Osteocyte (in vitro differentiated cells): ENCODE data around the gene IKZF3. TPM values are rescaled to one million over a fixed set of nuclear protein-coding genes. Genes with fewer than 3 reads are reported as not detected.

Experiments
- DNase-seq: peaks from one replicate; pipeline ENCODE4 v3.0.0; 2021; ENCODE audit warnings: mixed read lengths; ENCODE audit not compliant: unreplicated experiment; ENCODE audit errors: extremely low spot score
- H3K27ac Mint-ChIP-seq: one replicate; pipeline ENCODE4 v1.8.0; 2021; ENCODE audit warnings: mild to moderate bottlenecking, mixed read lengths; ENCODE audit not compliant: unreplicated experiment
- H3K27me3 Mint-ChIP-seq: one replicate; pipeline ENCODE4 v1.8.0; 2021; ENCODE audit warnings: mixed read lengths; ENCODE audit not compliant: unreplicated experiment
- H3K36me3 Mint-ChIP-seq: one replicate; pipeline ENCODE4 v1.8.0; 2021; ENCODE audit warnings: mixed read lengths; ENCODE audit not compliant: unreplicated experiment
- H3K4me1 Mint-ChIP-seq: one replicate; pipeline ENCODE4 v1.8.0; 2021; ENCODE audit warnings: mixed read lengths; ENCODE audit not compliant: unreplicated experiment
- H3K4me3 Mint-ChIP-seq: one replicate; pipeline ENCODE4 v1.8.0; 2021; ENCODE audit warnings: mild to moderate bottlenecking, moderate library complexity, mixed read lengths; ENCODE audit not compliant: unreplicated experiment
- H3K9me3 Mint-ChIP-seq: one replicate; pipeline ENCODE4 v1.8.0; 2021; ENCODE audit warnings: mixed read lengths; ENCODE audit not compliant: unreplicated experiment
- CTCF ChIP-seq: fragments of 200-600 bp; sonication (generic); IDR thresholded peaks from 2 replicates; pipeline ENCODE4 v1.5.0; 2021; ENCODE audit warnings: antibody characterized with exemption, mild to moderate bottlenecking, moderate library complexity
- total RNA-seq: library from RNA; stranded (reverse); gene quantifications from 2 replicates; pipeline ENCODE4 v1.2.1, GENCODE V29; 2021

The IKZF3 gene
- total RNA-seq, 1 donor from 2014 or later, result not detected

- Mint-ChIP-seq H3K4me3 (no peak overlapping the region), H3K4me1 (peaks cover 11% of the 10 kb centered on the region), H3K27me3 (no peaks in the 10 kb centered on the region), H3K27ac (no peak overlapping the region), H3K36me3 (no peaks in the 10 kb centered on the region), H3K9me3 (no peaks in the 10 kb centered on the region)
- TF ChIP-seq CTCF, result no peak
- DNase-seq, result no peak
Measured at GRCh38 chr17:39747745-39748144, 116.4 kb downstream of the IKZF3 start.

- Mint-ChIP-seq H3K36me3 (no peaks in the 10 kb centered on the region), H3K27ac (no peak overlapping the region), H3K9me3 (no peaks in the 10 kb centered on the region), H3K4me3 (no peak overlapping the region), H3K4me1 (peaks cover 8% of the 10 kb centered on the region), H3K27me3 (no peaks in the 10 kb centered on the region)
- TF ChIP-seq CTCF, result no peak
- DNase-seq, result no peak
Measured at GRCh38 chr17:39746145-39746461, 118.0 kb downstream of the IKZF3 start.

- Mint-ChIP-seq H3K27me3 (no peaks in the 10 kb centered on the region), H3K36me3 (no peaks in the 10 kb centered on the region), H3K4me3 (no peak overlapping the region), H3K4me1 (peaks cover 12% of the 10 kb centered on the region), H3K9me3 (no peaks in the 10 kb centered on the region), H3K27ac (no peak overlapping the region)
- no peak for TF ChIP-seq CTCF
- DNase-seq, result no peak
Measured at GRCh38 chr17:39745335-39746144, 118.6 kb downstream of the IKZF3 start.

GRCh38 chr17:39744836-39745215, 119.3 kb downstream of the IKZF3 start:
- H3K4me1 Mint-ChIP-seq, result peaks cover 13% of the 10 kb centered on the region
- no peaks in the 10 kb centered on the region for H3K36me3 Mint-ChIP-seq
- no peak for TF ChIP-seq CTCF
- H3K4me3 Mint-ChIP-seq, result no peak overlapping the region
- no peaks in the 10 kb centered on the region for H3K9me3 Mint-ChIP-seq
- no peaks in the 10 kb centered on the region for H3K27me3 Mint-ChIP-seq
- H3K27ac Mint-ChIP-seq, result no peak overlapping the region
- no peak for DNase-seq

- H3K27ac Mint-ChIP-seq, result no peak overlapping the region
- DNase-seq, result no peak
- H3K36me3 Mint-ChIP-seq, result no peaks in the 10 kb centered on the region
- no peak for TF ChIP-seq CTCF
- no peak overlapping the region for H3K4me3 Mint-ChIP-seq
- H3K27me3 Mint-ChIP-seq, result no peaks in the 10 kb centered on the region
- H3K4me1 Mint-ChIP-seq, result peaks cover 18% of the 10 kb centered on the region
- no peaks in the 10 kb centered on the region for H3K9me3 Mint-ChIP-seq
Measured at GRCh38 chr17:39744075-39744835, 119.9 kb downstream of the IKZF3 start.
